ENCODE results near the gene DQX1.

DQX1 gene

GRCh38 chr2:74503506-74504475 is 22.2 kb downstream of the DQX1 start:
- DNase-seq (ENCODE audit: low spot score in 2 of 2), result no peak
- in situ Hi-C loops (cut with MboI; ENCODE audit: low sequenced_read_pairs), result no loop called here
- Histone ChIP-seq H3K9me3 (no peaks in the 10 kb centered on the region), H3K4me1 (peaks cover 4% of the 10 kb centered on the region), H3K4me3 (no peak overlapping the region), H3K27me3 (ENCODE audit: low read depth) (no peaks in the 10 kb centered on the region), H3K36me3 (replicated peaks) (peaks cover 14% of the 10 kb centered on the region)

- no peak for DNase-seq (ENCODE audit: low spot score in 2 of 2)
- in situ Hi-C loops (cut with MboI; ENCODE audit: low sequenced_read_pairs), result no loop called here
- H3K4me3 ChIP-seq, result no peak overlapping the region
- H3K4me1 ChIP-seq, result peaks cover 3% of the 10 kb centered on the region
- H3K9me3 ChIP-seq, result no peaks in the 10 kb centered on the region
- peaks cover 14% of the 10 kb centered on the region for H3K36me3 ChIP-seq (replicated peaks)
- no peaks in the 10 kb centered on the region for H3K27me3 ChIP-seq (ENCODE audit: low read depth)
Measured at GRCh38 chr2:74502720-74503505, 23.1 kb downstream of the DQX1 start.

- peaks cover 14% of the 10 kb centered on the region for H3K36me3 ChIP-seq (replicated peaks)
- no peak for DNase-seq (ENCODE audit: low spot score in 2 of 2)
- in situ Hi-C loops (cut with MboI; ENCODE audit: low sequenced_read_pairs), result no loop called here
Measured at GRCh38 chr2:74502147-74502719, 23.8 kb downstream of the DQX1 start.

GRCh38 chr2:74501335-74502071 is 24.5 kb downstream of the DQX1 start:
- H3K36me3 ChIP-seq (replicated peaks), result peaks cover 14% of the 10 kb centered on the region
- no peak for DNase-seq (ENCODE audit: low spot score in 2 of 2)
- H3K27me3 ChIP-seq (ENCODE audit: low read depth), result no peaks in the 10 kb centered on the region
- no peaks in the 10 kb centered on the region for H3K9me3 ChIP-seq
- in situ Hi-C loops (cut with MboI; ENCODE audit: low sequenced_read_pairs), result no loop called here
- no peaks in the 10 kb centered on the region for H3K4me1 ChIP-seq
- H3K4me3 ChIP-seq, result no peak overlapping the region

More at GRCh38 chr2:74502147-74502719, 23.8 kb downstream of the DQX1 start:
- Histone ChIP-seq H3K4me3 (no peak overlapping the region), H3K4me1 (no peaks in the 10 kb centered on the region), H3K9me3 (no peaks in the 10 kb centered on the region), H3K27me3 (ENCODE audit: low read depth) (no peaks in the 10 kb centered on the region)

GRCh38 chr2:74500578-74500946 is 25.5 kb downstream of the DQX1 start:
- no peaks in the 10 kb centered on the region for H3K9me3 ChIP-seq
- no peak for DNase-seq (ENCODE audit: low spot score in 2 of 2)
- H3K4me3 ChIP-seq, result no peak overlapping the region
- H3K4me1 ChIP-seq, result no peaks in the 10 kb centered on the region
- no peaks in the 10 kb centered on the region for H3K27me3 ChIP-seq (ENCODE audit: low read depth)
- in situ Hi-C loops (cut with MboI; ENCODE audit: low sequenced_read_pairs), result no loop called here
- H3K36me3 ChIP-seq (replicated peaks), result peaks cover 8% of the 10 kb centered on the region

GRCh38 chr2:74499940-74500577 is 26.0 kb downstream of the DQX1 start:
- H3K4me3 ChIP-seq, result no peak overlapping the region
- no peaks in the 10 kb centered on the region for H3K4me1 ChIP-seq
- no peaks in the 10 kb centered on the region for H3K27me3 ChIP-seq (ENCODE audit: low read depth)
- H3K36me3 ChIP-seq (replicated peaks), result peaks cover 3% of the 10 kb centered on the region
- no peaks in the 10 kb centered on the region for H3K9me3 ChIP-seq
- in situ Hi-C loops (cut with MboI; ENCODE audit: low sequenced_read_pairs), result no loop called here
- no peak for DNase-seq (ENCODE audit: low spot score in 2 of 2)

GRCh38 chr2:74499267-74499939 is 26.6 kb downstream of the DQX1 start, which contains the start of gene LBX2:
TSS of gene LBX2 (minus strand) at chr2:74499603. CDS start at chr2:74499537, 66 bp downstream.
- no peak for DNase-seq (ENCODE audit: low spot score in 2 of 2)
- in situ Hi-C loops (cut with MboI; ENCODE audit: low sequenced_read_pairs), result no loop called here
- Histone ChIP-seq H3K27me3 (ENCODE audit: low read depth) (no peaks in the 10 kb centered on the region), H3K9me3 (no peaks in the 10 kb centered on the region), H3K4me3 (no peak within 1 kb of the TSS), H3K36me3 (replicated peaks) (no peaks in the 10 kb centered on the region; the same call in 1 of the 2 replicates), H3K4me1 (no peaks in the 10 kb centered on the region)

- Histone ChIP-seq H3K9me3 (no peaks in the 10 kb centered on the region), H3K27me3 (ENCODE audit: low read depth) (no peaks in the 10 kb centered on the region), H3K4me3 (no peak overlapping the region), H3K36me3 (replicated peaks) (no peaks in the 10 kb centered on the region; the same call in 1 of the 2 replicates), H3K4me1 (no peaks in the 10 kb centered on the region)
- DNase-seq (ENCODE audit: low spot score in 2 of 2), result no peak
- in situ Hi-C loops (cut with MboI; ENCODE audit: low sequenced_read_pairs), result no loop called here
Measured at GRCh38 chr2:74498500-74499266, 27.3 kb downstream of the DQX1 start.

- H3K27me3 ChIP-seq (ENCODE audit: low read depth), result no peaks in the 10 kb centered on the region
- no peaks in the 10 kb centered on the region for H3K4me1 ChIP-seq
- H3K4me3 ChIP-seq, result no peak overlapping the region
- peaks cover 2% of the 10 kb centered on the region for H3K36me3 ChIP-seq (replicated peaks)
- no peaks in the 10 kb centered on the region for H3K9me3 ChIP-seq
- no peak for DNase-seq (ENCODE audit: low spot score in 2 of 2)
- in situ Hi-C loops (cut with MboI; ENCODE audit: low sequenced_read_pairs), result no loop called here
Measured at GRCh38 chr2:74497777-74498499, 28.1 kb downstream of the DQX1 start.

GRCh38 chr2:74496997-74497776 is 28.8 kb downstream of the DQX1 start:
- Histone ChIP-seq H3K4me1 (no peaks in the 10 kb centered on the region), H3K9me3 (no peaks in the 10 kb centered on the region), H3K27me3 (ENCODE audit: low read depth) (no peaks in the 10 kb centered on the region), H3K4me3 (no peak overlapping the region), H3K36me3 (replicated peaks) (peaks cover 8% of the 10 kb centered on the region)
- in situ Hi-C loops (cut with MboI; ENCODE audit: low sequenced_read_pairs), result no loop called here
- no peak for DNase-seq (ENCODE audit: low spot score in 2 of 2)

GRCh38 chr2:74495440-74495839 is 30.6 kb downstream of the DQX1 start:
- peaks cover 23% of the 10 kb centered on the region for H3K36me3 ChIP-seq (replicated peaks)
- H3K4me1 ChIP-seq, result no peaks in the 10 kb centered on the region
- no peaks in the 10 kb centered on the region for H3K9me3 ChIP-seq
- DNase-seq (ENCODE audit: low spot score in 2 of 2), result no peak
- no peak overlapping the region for H3K4me3 ChIP-seq
- in situ Hi-C loops (cut with MboI; ENCODE audit: low sequenced_read_pairs), result no loop called here
- no peaks in the 10 kb centered on the region for H3K27me3 ChIP-seq (ENCODE audit: low read depth)

Data from HAP-1 (cell line).